Measurements from ENCODE around the gene ACY1.

DNA sequence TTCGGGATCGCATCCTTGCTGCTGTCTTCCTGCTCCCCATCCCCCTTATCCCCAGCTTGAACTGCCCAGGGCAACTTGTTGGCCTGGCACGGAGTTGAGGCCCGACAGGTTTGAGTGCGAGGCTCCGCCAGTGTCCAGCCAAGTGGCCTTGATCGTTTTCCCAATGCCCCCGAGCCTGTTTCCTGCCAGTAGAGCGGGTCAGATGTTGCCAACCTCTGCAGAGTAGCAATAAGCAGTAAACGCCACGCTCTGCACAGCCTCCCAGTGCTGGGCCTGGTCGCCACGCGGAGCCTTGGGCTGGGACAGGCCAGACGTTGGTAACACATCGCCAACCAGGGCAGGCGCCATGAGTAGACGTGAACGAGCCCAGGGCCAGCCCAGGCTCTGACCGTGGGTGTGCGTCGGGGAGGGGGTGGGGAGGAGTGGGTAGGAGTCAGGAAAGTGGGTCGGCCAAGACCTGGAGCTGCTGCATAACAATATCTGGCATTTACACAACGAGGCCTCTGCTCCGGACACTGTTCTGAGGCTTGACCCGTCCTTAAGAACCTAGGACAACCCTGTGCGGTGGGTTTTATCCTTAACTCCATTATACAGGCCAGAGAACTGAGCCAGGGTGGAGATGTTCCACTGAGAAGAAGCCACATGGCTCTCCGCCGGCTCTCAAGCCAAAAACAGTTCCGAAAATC is 8.9 kb upstream of the ACY1 start:
- TF ChIP-seq CTCF (IDR thresholded peaks at IDR 0.05) (peak; percentile 66), POLR2AphosphoS5 (IDR thresholded peaks at IDR 0.05; ENCODE audit: low read depth, low read length) (no peak), TCF7L2 (IDR thresholded peaks at IDR 0.05; ENCODE audit: low read depth, low read length) (no peak)
- TF ChIP-seq, protein P1, sequence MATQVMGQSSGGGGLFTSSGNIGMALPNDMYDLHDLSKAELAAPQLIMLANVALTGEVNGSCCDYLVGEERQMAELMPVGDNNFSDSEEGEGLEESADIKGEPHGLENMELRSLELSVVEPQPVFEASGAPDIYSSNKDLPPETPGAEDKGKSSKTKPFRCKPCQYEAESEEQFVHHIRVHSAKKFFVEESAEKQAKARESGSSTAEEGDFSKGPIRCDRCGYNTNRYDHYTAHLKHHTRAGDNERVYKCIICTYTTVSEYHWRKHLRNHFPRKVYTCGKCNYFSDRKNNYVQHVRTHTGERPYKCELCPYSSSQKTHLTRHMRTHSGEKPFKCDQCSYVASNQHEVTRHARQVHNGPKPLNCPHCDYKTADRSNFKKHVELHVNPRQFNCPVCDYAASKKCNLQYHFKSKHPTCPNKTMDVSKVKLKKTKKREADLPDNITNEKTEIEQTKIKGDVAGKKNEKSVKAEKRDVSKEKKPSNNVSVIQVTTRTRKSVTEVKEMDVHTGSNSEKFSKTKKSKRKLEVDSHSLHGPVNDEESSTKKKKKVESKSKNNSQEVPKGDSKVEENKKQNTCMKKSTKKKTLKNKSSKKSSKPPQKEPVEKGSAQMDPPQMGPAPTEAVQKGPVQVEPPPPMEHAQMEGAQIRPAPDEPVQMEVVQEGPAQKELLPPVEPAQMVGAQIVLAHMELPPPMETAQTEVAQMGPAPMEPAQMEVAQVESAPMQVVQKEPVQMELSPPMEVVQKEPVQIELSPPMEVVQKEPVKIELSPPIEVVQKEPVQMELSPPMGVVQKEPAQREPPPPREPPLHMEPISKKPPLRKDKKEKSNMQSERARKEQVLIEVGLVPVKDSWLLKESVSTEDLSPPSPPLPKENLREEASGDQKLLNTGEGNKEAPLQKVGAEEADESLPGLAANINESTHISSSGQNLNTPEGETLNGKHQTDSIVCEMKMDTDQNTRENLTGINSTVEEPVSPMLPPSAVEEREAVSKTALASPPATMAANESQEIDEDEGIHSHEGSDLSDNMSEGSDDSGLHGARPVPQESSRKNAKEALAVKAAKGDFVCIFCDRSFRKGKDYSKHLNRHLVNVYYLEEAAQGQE (IDR thresholded peaks at IDR 0.05; ENCODE audit: insufficient read depth in 1 of 2, low read depth in 2 of 2, low read length in 1 of 2): no peak

All from Panc1 (cell line).